Astrocyte of the cerebellum (primary cell): ENCODE measurements around the gene DESI2.

ENCODE experiments used
- DNase-seq: peaks from one replicate; pipeline ENCODE4 v3.0.0-alpha.2; 2011; ENCODE audit warnings: low read depth
- H3K4me3 ChIP-seq: 2 replicates; pipeline ENCODE4 v1.5.1; 2011; ENCODE audit warnings: mild to moderate bottlenecking, low read depth, low read length, moderate library complexity
- CTCF ChIP-seq: IDR thresholded peaks from 2 replicates; pipeline ENCODE4 v1.5.1; 2012; ENCODE audit warnings: low read length, low read depth, moderate library complexity, mild to moderate bottlenecking; ENCODE audit errors: missing control alignments
- in situ Hi-C: cut with HindIII; loops from 2 replicates; pipeline ENCODE4 v1.10.0; 2017; ENCODE audit warnings: low sequenced_read_pairs

Gene DESI2

GRCh38 chr1:244640917-244641316, 12.0 kb upstream of the DESI2 start:
- no peak for TF ChIP-seq CTCF
- in situ Hi-C loops, result no loop called here
- no peak for DNase-seq
- no peak overlapping the region for H3K4me3 ChIP-seq

GRCh38 chr1:244642526-244642925, 10.4 kb upstream of the DESI2 start:
- H3K4me3 ChIP-seq, result no peak overlapping the region
- TF ChIP-seq CTCF, result no peak
- in situ Hi-C loops, result no loop called here
- DNase-seq, result no peak

- TF ChIP-seq CTCF, result no peak
- in situ Hi-C loops, result no loop called here
- DNase-seq, result no peak
- H3K4me3 ChIP-seq, result no peak overlapping the region
Observed at GRCh38 chr1:244642988-244643387, 9.9 kb upstream of the DESI2 start.

- H3K4me3 ChIP-seq, result no peak overlapping the region
- in situ Hi-C loops, result no loop called here
- no peak for DNase-seq
- no peak for TF ChIP-seq CTCF
Observed at GRCh38 chr1:244645414-244645813, 7.5 kb upstream of the DESI2 start.

- in situ Hi-C loops, result no loop called here
- no peak for TF ChIP-seq CTCF
- no peak overlapping the region for H3K4me3 ChIP-seq
- DNase-seq, result no peak
Observed at GRCh38 chr1:244645890-244646289, 7.0 kb upstream of the DESI2 start.

GRCh38 chr1:244647819-244648218, 5.1 kb upstream of the DESI2 start:
- in situ Hi-C loops, result no loop called here
- H3K4me3 ChIP-seq, result no peak overlapping the region
- no peak for DNase-seq
- TF ChIP-seq CTCF, result no peak

- peak overlapping the region; percentile 89 for H3K4me3 ChIP-seq
- in situ Hi-C loops, result no loop called here
- TF ChIP-seq CTCF, result no peak
- no peak for DNase-seq
Observed at GRCh38 chr1:244651956-244652622, 837 bp upstream of the DESI2 start.
